ENCODE data around the gene ADAMTS2. TPM values are rescaled to one million over a fixed set of nuclear protein-coding genes. Genes with fewer than 3 reads are reported as not detected.
A peak's percentile ranks its signal among the peaks of the same experiment; 100 is the strongest.

Gene ADAMTS2
- total and polyA plus RNA-seq, 2 of the 8 experiments (the other 6 are each of a cell fraction or from before 2014, with no cell fraction given): 6.6 to 7.3 TPM

- WGBS, 2 experiments (ENCODE audit: extremely low coverage in 1 of 2, insufficient coverage in 1 of 2, insufficient read length in 1 of 2, insufficient replicate concordance in 2 of 2, low coverage in 1 of 2, low lambda C conversion rate in 2 of 2, missing lambda C conversion rate in 1 of 2): 92% methylated on average over 23 of the region's 23 CpGs; no CpG with 5 or more reads in 1 of the 2 experiments
- H3K4me3 ChIP-seq (ENCODE audit: extremely low read depth in 1 of 4, insufficient read depth in 2 of 4, low read depth in 3 of 4, low read length in 4 of 4): no peak overlapping the region
Measured at GRCh38 chr5:179284751-179285631, 60.3 kb downstream of the ADAMTS2 start.

More at GRCh38 chr5:179284751-179285631, 60.3 kb downstream of the ADAMTS2 start:
- H3K23ac ChIP-seq (ENCODE audit: insufficient read length): no peak overlapping the region
- no peak overlapping the region for H2BK20ac ChIP-seq (ENCODE audit: low read length)
- no peak overlapping the region for H4K91ac ChIP-seq (replicated peaks; ENCODE audit: insufficient read length, low read length)
- peak overlapping the region; percentile 85 for H3K4ac ChIP-seq (replicated peaks; ENCODE audit: insufficient read length, low read depth, low read length)
- H3K9me3 ChIP-seq (ENCODE audit: insufficient read depth in 2 of 2, low read depth in 1 of 2, low read length in 1 of 2): no peaks in the 10 kb centered on the region
- no peak overlapping the region for H3K56ac ChIP-seq (replicated peaks; ENCODE audit: insufficient read length, low read depth, low read length)
- no peak overlapping the region for H3K18ac ChIP-seq (ENCODE audit: extremely low read depth, low read length)
- H3K79me1 ChIP-seq (ENCODE audit: low read depth, low read length): no peaks in the 10 kb centered on the region
- no peak overlapping the region for H2BK15ac ChIP-seq (ENCODE audit: low read length)
- no peak overlapping the region for H4K5ac ChIP-seq (ENCODE audit: insufficient read length, low read depth, low read length)
- no peak overlapping the region for H2BK120ac ChIP-seq (replicated peaks; ENCODE audit: low read depth, low read length)
- no peak overlapping the region for H2AK5ac ChIP-seq (ENCODE audit: low read depth, low read length)
- H3K4me2 ChIP-seq (ENCODE audit: insufficient read depth in 1 of 2, low read depth in 2 of 2, low read length in 2 of 2): no peak overlapping the region
- H3K79me2 ChIP-seq (ENCODE audit: control insufficient read depth in 1 of 2, insufficient read depth in 2 of 2, low read length in 2 of 2): no peaks in the 10 kb centered on the region
- no peak overlapping the region for H3K27ac ChIP-seq (ENCODE audit: low read depth, low read length)
- ChIA-PET POLR2A (ENCODE audit: partially characterized antibody) (no interaction called here), CTCF (ENCODE audit: partially characterized antibody) (interaction anchor here (1.0 to 1.9 kb wide), 4 partner anchors 9 to 190 kb away, joined by 3 to 6 read pairs (median 3); no protein-coding TSS in a partner anchor)
- FAIRE-seq (no peak), DNase-seq (ENCODE audit: low read depth in 1 of 2, low spot score in 2 of 2) (no peak)
- no peaks in the 10 kb centered on the region for H3K4me1 ChIP-seq (replicated peaks in 1 of 4; ENCODE audit: control insufficient read depth in 3 of 4, insufficient read depth in 4 of 4, low read length in 3 of 4)
- H4K8ac ChIP-seq (ENCODE audit: extremely low read depth, insufficient read depth, low read length): no peak overlapping the region
- no peaks in the 10 kb centered on the region for H3K27me3 ChIP-seq (replicated peaks in 1 of 4; ENCODE audit: control insufficient read depth in 3 of 4, extremely low read depth in 1 of 4, insufficient read depth in 3 of 4, low read length in 3 of 4)
- no peaks in the 10 kb centered on the region for H3K36me3 ChIP-seq (ENCODE audit: control insufficient read depth in 2 of 4, insufficient read depth in 4 of 4, low read length in 3 of 4)
- no peak overlapping the region for H3K9ac ChIP-seq (replicated peaks in 1 of 4; ENCODE audit: extremely low read depth in 1 of 4, low read depth in 3 of 4, low read length in 3 of 4)
- no peak overlapping the region for H2AFZ ChIP-seq (ENCODE audit: low read length)
- TF ChIP-seq SP2 (IDR thresholded peaks at IDR 0.05; ENCODE audit: low read length) (no peak), CREB1 (IDR thresholded peaks at IDR 0.05) (no peak)
- peaks cover 0 to 2% of the 10 kb centered on the region in 2 experiments for H4K20me1 ChIP-seq (replicated peaks in 1 of 2; ENCODE audit: control insufficient read depth in 1 of 2, insufficient read depth in 2 of 2, low read length in 2 of 2)
- H2BK12ac ChIP-seq (ENCODE audit: low read depth, low read length): no peak overlapping the region
- H3K14ac ChIP-seq (ENCODE audit: insufficient read length): no peak overlapping the region
- no peak overlapping the region for H2BK5ac ChIP-seq (ENCODE audit: low read depth, low read length)
- no peaks in the 10 kb centered on the region for H3K23me2 ChIP-seq (ENCODE audit: low read depth, low read length)
